ENCODE data around the gene ATF7.

The ATF7 gene

GRCh38 chr12:53492830-53493609 is 133.2 kb downstream of the ATF7 start:
- peak overlapping the region; percentile 77 for H3K27ac ChIP-seq
- TF ChIP-seq ZFX (IDR thresholded peaks at IDR 0.05; ENCODE audit: borderline replicate concordance) = no peak
- no peak for TF ChIP-seq CTCF (IDR thresholded peaks at IDR 0.05)

GRCh38 chr12:53492188-53492587 is 134.0 kb downstream of the ATF7 start:
- TF ChIP-seq ZFX (IDR thresholded peaks at IDR 0.05; ENCODE audit: borderline replicate concordance) = no peak
- no peak for TF ChIP-seq CTCF (IDR thresholded peaks at IDR 0.05)
- H3K27ac ChIP-seq = peak overlapping the region; percentile 77

GRCh38 chr12:53489242-53489864 is 136.8 kb downstream of the ATF7 start:
- no peak for TF ChIP-seq CTCF (IDR thresholded peaks at IDR 0.05)
- no peak for TF ChIP-seq ZFX (IDR thresholded peaks at IDR 0.05; ENCODE audit: borderline replicate concordance)
- H3K27ac ChIP-seq = peak overlapping the region; percentile 19; the same call in 1 of the 2 replicates

- no peak for TF ChIP-seq CTCF (IDR thresholded peaks at IDR 0.05)
- TF ChIP-seq ZFX (IDR thresholded peaks at IDR 0.05; ENCODE audit: borderline replicate concordance) = no peak
- H3K27ac ChIP-seq = peak overlapping the region; percentile 45; the same call in 1 of the 2 replicates
Measured at GRCh38 chr12:53486736-53487487, 139.3 kb downstream of the ATF7 start.

DNA sequence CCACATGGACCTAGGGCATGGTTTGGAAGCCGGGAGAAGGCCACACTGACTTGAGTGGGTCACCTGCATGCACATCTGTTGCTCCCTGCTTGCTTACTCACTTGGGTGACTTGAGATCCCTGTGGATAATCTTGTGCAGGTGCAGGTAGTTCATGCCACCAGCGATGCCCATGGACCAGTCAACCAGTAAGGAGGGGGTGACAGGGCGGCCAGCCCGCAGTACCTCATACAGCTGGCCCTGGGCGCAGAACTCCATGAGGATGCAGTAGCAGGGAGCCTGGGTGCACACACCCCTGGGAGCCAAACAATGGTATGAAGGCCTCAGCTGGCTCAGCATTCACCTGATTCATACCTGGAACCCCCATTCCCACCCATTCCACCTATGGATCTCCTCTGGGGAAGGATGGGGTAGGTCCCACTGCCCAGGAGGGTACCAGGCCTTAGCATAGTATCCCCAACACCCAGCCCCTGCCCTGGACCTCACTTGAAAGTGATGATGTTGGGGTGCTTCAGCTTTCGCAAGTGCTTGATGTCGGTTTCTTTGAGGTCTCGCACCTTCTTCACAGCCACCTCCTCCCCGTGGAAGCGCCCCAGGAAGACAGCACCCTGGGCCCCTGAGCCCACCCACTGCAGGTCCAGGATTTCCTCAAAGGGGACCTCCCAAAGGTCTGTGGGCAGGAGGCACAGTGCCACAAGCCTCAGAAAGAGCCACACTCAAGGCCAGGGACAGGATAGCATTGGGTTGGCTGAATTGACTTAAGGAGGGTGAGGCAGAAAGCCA is 140.0 kb downstream of the ATF7 start:
- TF ChIP-seq ZFX (IDR thresholded peaks at IDR 0.05; ENCODE audit: borderline replicate concordance) (no peak), CTCF (IDR thresholded peaks at IDR 0.05) (no peak)
- peak overlapping the region; percentile 45; the same call in 1 of the 2 replicates for H3K27ac ChIP-seq

- peak overlapping the region; percentile 45 for H3K27ac ChIP-seq
- TF ChIP-seq CTCF (IDR thresholded peaks at IDR 0.05) (no peak), ZFX (IDR thresholded peaks at IDR 0.05; ENCODE audit: borderline replicate concordance) (no peak)
Measured at GRCh38 chr12:53484686-53485575, 141.3 kb downstream of the ATF7 start.
